HG03095 (cell line): Measurements from ENCODE around the gene WFIKKN1.
A peak's percentile ranks its signal among the peaks of the same experiment; 100 is the strongest.

Experiments used
- ATAC-seq: cut with Tn5 transposase; IDR thresholded peaks from one replicate; pipeline ENCODE4 v1.9.1; 2021; ENCODE audit warnings: moderate library complexity; ENCODE audit not compliant: unreplicated experiment

Gene WFIKKN1, protein sequence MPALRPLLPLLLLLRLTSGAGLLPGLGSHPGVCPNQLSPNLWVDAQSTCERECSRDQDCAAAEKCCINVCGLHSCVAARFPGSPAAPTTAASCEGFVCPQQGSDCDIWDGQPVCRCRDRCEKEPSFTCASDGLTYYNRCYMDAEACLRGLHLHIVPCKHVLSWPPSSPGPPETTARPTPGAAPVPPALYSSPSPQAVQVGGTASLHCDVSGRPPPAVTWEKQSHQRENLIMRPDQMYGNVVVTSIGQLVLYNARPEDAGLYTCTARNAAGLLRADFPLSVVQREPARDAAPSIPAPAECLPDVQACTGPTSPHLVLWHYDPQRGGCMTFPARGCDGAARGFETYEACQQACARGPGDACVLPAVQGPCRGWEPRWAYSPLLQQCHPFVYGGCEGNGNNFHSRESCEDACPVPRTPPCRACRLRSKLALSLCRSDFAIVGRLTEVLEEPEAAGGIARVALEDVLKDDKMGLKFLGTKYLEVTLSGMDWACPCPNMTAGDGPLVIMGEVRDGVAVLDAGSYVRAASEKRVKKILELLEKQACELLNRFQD

DNA sequence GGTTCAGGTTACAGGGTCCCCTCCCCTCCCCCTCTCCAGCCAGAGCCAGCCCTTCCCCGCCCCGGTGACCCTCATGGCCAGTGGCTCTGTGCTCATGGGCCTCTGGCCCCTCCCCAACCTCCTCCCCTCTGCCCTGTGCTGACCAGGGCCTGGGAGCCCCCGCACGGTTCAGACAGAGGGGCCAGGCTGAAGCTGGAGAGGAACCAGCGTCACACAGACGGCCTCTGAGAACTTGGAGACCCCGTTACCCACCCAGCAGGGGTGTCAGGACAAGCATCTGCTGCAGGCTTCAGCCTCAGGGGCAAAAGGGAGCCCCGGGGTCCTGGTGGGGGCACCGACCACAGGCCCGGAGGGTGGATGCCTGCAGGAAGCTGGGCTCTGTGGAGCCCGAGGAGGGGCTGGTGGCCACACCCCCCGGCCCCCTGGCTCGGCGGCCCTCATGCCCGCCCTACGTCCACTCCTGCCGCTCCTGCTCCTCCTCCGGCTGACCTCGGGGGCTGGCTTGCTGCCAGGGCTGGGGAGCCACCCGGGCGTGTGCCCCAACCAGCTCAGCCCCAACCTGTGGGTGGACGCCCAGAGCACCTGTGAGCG is at the start of gene WFIKKN1:
WFIKKN1 (plus strand) TSS at position 171 of the 591 bp plus-strand sequence; CDS start at position 440, 269 bp downstream.
- ATAC-seq = no peak

DNA sequence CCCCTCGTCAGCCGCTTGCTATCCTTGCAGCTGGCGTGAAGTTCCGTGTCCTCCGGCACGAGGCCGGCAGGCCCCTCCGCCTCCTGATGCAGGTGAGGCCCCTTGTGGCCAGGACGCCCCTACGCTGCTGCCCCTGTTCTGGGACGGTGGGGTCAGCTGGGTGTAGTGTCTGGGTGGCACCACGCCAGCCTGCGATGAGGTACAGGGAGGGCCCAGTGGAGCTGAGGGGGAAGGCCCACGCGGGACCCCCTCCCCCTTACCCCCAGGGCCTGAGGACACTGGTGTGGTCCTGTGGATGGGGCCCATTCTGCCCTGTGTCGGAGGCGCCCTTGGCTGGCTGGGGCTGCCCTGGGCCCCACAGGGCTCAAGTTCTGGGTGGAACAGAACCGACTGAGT is 48.6 kb upstream of the WFIKKN1 start:
- no peak for ATAC-seq

DNA sequence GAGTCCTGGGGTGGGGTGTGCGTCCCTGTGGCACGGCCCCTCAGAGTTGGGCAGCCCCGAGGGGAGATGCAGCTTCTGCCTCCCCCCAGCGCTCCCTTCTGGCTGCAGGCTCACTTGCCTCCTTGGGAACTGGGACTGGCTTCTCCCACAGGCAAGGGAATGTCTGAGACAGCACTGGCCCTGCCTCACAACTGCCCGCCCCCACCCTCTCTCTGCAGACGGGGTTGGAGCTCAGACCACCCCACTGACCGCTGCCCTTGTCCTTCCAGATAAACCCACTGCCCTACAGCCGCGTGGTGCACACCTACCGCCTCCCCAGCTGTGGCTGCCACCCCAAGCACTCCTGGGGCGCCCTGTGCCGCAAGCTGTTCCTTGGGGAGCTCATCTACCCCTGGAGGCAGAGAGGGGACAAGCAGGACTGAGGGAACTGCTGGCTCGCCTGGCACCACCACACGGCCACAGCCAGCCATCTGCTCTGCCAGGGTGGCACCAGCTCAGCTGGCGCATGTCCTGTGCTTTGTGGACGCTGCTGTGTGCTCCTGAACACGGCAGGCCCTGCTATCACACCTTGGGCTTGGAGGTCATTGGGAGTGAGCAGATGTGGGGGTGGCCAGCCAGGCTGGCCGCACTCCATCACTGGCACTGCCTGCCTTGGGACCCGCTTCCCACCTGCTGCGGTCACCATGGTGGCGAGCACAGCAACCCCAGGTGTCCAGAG is 48.0 kb upstream of the WFIKKN1 start:
- no peak for ATAC-seq

DNA sequence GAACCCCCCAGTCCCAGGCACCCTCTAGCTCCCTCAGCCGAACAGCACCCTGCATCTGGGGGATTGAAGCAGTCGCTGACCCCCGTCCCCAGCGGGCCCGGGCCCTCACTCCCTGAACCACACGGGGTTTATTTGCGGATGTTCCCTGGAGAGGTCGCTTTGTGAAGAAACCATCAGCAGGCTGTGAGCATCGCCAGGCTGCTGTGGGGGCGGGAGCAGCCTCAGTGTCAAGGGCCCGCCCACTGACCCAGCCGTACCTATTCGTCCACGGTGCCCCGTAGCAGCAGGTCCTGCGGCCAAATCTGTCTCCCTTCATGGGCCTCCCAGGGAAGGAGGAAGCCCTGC is 47.3 kb upstream of the WFIKKN1 start:
- ATAC-seq = no peak

DNA sequence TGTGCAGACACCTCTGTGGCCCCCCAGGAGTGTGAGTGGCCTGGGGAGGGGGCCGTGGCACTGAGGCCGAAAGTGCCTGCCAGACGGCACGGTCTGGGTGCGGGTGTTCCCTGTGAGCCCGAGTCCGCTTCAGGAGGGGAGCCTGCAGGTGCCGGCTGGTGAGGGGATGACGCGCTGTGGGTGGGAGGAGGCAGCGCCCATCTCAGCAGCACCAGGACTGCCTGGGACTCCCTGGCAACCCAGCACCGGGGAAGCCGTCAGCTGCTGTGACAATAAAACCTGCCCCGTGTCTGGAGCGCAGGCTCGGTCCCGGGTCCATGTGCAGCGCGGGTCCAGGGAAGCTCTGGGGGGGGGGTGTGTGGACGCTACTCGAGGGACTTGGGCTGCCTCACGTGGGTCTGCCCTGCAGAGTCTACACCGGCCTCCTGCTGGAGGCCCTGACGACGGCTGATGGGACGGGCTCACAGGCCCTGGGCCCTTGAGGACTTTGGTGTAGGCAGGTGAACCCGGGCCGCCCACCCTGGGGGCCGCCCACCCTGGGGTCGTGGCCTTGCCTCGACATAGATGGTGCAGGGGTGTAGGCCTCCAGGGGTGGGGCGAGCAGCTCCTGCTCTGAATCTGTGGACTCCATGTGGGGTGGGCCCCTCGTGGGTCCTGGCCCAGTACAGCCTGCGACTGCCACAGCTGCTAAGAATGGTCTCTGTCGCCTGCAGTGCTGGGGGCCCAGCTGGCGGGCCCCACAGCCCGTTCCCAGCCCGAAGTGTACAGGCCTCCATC is 46.8 kb upstream of the WFIKKN1 start:
- ATAC-seq = no peak

DNA sequence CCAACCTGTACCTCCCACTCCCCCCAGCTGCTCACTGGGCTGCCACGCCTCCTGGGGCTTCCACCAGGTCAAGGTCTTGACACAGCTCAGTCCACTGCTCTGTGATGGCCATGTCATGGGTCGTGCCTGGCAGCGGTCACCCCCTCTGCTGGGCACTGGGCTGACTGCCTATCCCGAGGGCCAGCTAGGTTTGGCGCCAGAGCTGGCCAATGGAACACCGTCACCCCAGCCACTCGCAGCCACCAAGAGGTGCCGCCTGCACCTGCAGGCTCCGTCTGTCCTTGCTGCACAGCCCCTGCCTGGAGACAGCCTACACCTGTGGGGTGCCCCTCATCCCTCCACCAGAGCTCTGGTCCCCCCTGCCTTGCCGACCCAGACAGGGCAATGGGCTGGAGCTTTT is 45.4 kb upstream of the WFIKKN1 start:
- ATAC-seq = no peak

DNA sequence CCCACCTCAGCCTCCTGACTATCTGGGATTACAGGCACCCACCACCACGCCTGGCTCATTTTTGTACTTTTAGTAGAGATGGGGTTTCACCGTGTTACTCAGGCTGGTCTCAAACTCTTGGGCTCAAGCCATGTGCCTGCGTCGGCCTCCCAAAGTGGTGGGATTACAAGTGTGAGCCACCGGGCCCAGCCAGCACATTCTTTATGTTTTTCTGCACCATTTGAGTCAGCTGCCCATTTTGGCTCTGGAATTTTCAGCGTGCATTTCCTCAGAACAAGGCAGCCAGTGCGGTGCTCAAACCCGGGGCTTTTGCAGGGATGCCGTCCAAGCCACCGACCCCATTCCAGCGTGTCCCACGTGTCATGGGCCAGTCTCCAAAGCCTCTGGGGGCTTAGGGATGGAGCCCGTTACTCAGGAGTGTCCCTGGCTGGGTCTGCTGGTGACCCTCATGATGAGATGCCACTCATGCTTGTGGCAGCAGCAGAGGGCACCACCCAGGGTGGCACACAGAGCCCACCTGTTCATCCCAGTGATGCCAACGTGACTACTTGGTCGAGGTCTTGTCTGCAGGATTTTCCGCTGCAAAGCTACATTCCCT is 44.6 kb upstream of the WFIKKN1 start:
- ATAC-seq = no peak

DNA sequence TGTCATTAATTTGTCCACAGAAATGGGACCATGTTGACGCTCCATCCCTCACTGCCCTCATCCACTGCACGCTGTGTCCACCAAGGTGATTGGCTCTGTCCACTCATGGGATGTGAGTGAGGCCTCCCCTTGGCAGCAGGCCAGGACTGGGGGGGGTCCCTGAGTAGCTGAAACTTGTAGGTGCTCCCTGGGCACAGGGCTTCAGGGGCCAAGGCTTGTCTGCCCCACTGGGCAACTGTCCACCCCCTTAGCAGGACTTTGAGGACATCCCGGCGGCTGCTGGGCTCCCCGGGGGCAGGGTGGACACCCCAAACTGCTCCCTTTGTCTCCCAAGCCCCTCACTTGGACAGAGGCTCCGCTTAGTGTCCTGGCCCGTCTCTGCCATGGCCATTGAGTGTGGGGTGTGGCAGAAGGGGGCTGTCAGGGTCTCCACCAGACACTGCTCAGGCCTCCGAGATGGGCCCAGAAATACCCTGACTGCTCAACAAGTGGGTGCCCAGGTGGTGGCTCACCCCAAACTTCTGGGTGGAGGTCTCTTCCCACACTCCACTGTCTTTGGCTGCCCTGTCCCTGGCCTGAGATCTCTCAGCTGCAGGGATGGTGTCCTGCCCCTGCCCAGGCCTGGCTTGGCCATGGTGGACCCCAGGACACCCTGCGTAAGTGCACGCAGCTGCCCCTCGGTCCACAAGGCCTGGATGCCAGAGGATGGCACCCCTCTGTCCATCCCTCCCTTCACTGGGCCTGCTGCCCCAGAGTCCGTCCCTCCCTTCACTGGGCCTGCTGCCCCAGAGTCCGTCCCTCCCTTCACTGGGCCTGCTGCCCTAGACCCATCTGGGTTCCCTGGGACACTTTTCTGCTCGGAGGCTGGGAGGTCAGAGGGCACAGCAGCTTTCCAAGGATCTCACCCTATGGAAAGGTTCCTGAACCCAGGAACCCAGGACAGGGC is 43.9 kb upstream of the WFIKKN1 start:
- ATAC-seq = no peak

DNA sequence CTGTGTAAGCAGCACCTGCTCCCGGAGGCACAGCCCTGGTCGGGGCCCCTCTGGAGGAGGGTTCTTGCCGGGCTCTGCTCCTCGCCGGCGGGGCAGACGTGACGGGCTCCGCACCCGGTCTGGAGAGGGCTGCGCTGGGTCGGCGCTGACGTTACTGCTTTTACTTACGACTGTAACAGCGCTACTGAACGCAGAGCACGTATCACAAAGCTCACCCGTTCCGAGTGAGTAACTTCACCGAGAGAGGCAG is 42.2 kb upstream of the WFIKKN1 start:
- ATAC-seq = peak; percentile 4

DNA sequence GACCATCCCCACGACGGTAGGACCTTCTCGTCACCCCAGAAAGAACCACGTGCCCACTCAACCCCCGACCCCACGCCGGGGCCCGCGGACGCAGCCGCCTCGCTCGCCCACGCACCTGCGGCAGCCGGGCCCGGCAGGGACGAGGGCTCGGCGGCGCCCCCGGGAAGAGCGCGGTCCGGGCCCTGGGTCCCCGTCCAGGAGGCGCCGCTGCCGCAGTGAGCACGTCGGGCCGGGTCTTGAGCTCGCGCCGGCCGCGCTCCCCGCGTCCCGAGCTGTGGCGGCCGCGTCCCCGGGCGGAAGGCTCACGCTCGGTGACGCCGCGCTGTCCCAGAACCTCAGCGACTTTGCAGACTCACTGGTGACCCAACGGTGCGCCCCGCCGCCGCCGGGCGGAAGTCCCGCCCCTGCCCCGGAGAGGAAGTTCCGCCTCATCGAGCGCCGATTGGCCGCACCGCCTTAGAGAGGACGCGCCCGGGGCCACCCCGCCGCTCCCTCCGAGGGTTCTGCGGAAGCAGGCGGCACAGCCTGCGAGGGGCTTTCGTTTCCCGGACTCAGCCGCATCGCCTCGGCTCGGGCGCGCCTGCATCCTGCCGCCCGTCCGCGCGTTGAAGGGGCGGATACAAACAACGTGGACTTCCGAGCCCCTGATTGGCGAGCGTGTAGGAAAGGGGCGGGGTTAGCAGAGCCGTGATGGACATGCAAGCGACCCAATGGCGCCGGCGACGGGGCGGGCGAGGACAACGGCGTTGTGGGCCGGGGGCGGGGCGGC is 41.7 kb upstream of the WFIKKN1 start:
- peak; percentile 63 for ATAC-seq

DNA sequence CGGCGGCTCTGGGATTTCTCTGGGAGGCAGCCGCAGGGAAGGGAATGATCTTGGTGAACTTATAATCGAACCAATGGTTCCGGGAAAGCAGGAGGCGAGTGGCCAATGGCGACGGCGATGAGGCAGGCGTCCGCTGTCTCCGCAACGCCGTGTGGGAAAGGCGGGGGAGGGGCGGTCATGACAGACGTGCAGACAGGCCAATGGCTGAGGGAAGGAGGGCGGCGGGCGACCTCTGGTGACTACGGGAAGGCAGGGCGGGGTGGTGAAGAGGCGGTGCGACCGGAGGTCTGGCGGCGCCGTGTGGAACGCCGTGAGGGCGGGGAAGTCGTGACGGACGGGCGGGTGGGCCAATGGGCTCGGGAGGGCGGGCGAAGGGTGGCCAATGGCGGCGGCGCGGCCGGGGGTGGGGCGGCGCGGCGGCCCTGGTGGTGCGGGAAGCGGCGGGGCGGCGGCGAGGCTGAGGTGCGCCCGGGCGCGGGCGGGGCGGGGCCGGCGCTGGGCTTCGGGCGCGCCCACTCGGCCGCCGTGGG is 41.1 kb upstream of the WFIKKN1 start, which contains the start of gene RAB40C:
RAB40C (plus strand) TSS at position 409 of the 530 bp plus-strand sequence. CDS start 226 bp downstream, outside the sequence.
- ATAC-seq = peak; percentile 71

DNA sequence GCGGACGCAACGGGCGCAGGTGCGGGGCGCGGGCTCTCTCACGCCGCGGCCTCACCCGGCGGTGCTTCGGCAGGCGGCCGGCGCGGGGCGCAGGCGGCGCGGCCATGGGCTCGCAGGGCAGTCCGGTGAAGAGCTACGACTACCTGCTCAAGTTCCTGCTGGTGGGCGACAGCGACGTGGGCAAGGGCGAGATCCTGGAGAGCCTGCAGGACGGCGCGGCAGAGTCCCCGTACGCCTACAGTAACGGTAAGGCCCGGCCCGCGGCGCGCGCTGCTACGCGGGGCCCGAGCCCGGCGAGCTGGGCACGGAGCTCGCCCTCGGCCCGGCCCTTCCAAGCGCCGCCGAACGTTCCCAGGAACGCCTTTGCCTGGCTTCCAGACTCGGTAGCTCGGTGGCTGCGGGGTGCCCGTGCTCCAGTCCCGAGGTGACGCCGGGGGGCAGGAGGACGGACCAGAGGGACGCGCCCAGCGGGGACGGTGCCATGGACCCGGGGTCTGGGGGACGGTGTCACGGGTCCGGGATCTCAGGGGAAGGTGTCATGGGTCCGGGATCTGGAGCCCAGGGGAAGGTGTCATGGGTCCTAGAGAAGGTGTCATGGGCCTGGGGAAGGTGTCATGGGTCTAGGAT is 40.5 kb upstream of the WFIKKN1 start:
- no peak for ATAC-seq

DNA sequence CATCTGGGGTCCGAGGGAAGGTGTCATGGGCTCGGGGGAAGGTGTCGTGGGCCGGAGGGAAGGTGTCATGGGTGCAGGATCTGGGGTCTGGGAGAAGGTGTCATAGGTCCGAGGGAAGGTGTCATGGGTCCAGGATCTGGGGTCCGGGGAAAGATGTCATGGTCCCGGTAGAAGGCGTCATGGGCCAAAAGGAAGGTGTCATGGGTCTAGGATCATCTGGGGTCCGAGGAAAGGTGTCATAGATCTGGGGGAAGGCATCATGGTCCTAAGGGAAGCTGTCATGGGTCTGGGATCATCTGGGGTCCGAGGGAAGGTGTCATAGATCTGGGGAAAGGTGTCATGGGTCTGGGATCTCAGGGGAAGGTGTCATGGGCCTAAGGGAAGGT is 40.0 kb upstream of the WFIKKN1 start:
- ATAC-seq = no peak

DNA sequence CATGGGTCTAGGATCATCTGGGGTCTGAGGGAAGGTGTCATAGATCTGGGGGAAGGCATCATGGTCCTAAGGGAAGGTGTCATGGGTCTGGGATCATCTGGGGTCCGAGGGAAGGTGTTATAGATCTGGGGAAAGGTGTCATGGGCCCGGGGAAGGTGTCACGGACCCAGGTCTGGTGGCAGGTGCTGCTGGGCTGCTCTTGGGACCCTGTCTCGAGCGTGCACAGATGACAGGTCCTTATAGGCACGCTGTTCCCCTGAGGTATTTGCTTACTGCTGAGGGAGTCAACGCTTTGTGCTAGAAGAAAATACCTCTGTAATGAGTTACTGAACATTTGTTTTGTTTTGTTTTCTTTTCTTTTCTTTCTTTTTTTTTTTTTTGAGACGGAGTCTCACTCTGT is 39.6 kb upstream of the WFIKKN1 start:
- no peak for ATAC-seq

DNA sequence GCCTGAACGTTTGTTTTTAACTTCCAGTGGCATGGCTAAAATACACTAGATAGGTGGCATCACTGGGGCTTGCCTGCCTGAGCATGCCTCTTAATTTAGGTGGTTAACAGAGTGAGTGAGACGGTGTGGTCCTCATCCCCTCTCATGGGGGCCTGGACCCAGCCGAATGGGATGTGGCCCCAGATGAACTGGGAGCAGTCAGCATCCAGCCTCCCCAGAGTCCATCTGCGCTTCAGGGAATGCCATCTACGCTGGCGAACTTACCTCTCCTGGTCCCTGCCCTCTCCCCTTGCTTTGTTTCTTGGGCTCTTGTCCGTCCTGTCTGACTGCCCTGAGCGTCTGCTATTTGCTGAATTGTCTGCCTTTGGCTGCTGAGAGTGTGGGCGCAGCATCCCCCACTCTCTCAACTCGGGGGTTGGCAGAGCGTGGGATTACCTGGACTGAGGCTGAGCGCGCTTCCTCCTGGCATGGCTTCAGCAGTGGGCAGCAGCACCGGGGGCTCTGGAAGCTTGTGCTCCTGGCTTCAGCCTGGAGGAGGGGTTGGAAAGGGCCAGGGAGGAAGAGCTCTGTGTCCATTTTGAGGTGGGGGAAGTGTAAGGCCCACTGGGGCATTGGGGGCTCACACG is 38.8 kb upstream of the WFIKKN1 start:
- no peak for ATAC-seq

DNA sequence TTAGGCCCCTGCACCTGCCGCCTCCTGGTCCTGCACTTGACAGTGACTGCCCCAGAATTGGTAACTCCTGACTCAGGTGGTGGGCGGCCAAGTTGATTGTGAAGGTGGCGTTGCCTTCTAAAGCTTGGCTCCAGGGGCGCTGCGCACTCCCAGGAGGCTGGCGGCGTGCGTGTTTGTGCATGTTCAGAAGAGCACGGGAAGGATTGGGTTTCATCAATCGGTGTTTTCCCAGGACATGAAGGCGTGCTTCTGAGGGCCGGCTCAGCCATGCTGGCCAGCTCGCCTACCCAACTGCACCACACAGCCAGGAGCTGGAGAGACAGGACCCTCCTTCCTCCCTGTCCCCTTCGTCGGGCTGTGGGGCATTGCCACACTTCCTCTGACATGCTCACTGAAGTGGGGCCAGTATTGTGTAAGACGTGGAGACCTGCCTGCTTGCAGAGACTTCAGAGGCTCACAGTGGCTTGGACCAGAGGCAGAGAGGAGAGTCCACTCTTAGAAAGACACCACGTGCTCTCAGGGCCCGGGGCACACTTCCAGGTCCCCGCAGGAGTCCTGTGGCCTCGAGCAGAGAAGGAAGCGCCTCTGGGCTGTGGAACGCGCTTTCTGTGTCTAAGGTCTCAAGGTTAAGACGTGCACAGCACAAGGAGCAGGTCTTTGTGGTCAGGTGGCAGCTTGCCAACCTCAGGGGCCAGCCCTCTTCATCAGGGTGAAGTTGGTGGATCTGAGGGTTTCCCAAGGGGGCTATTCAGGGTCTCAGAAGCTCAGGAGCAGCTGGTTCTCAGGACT is 38.1 kb upstream of the WFIKKN1 start:
- no peak for ATAC-seq

DNA sequence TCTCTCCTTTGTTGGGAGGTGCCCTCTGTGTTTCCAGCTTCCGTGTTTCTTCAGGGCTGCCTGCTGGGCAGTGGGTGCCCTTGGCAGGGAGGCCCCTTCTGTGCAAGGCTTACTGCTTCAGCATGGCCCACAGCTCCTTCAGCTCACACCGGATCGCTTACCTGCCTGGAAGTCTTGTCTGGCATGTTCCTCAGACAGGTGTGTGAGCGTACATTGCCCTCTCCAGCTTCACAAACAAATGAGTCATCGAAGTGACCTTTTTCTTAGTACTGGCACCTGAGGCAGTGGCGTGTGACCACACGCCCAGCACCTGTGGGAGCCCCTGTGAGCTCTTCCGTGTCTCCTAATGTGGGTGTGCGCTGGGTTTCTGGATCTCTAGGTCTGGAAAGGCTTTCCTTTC is 37.4 kb upstream of the WFIKKN1 start:
- no peak for ATAC-seq
